KMS-11 (cell line): ENCODE data around the gene OGDHL.

Source experiments
- H2AFZ ChIP-seq: fragments of 200-600 bp; sonication (generic); 2 replicates; pipeline ENCODE4 v1.6.1; 2016; ENCODE audit warnings: antibody characterized with exemption, mixed run types, low read depth
- H3K27ac ChIP-seq: fragments of 200-600 bp; sonication (generic); 2 replicates; pipeline ENCODE4 v1.6.1; 2016; ENCODE audit warnings: mild to moderate bottlenecking, mixed run types
- H3K27me3 ChIP-seq: fragments of 200-600 bp; sonication (generic); 2 replicates; pipeline ENCODE4 v1.6.1; 2017; ENCODE audit warnings: mild to moderate bottlenecking, low read depth, mixed run types, moderate library complexity; ENCODE audit not compliant: insufficient read depth
- H3K36me3 ChIP-seq: fragments of 200-600 bp; sonication (generic); 2 replicates; pipeline ENCODE4 v1.6.1; 2017; ENCODE audit warnings: mild to moderate bottlenecking, mixed run types; ENCODE audit not compliant: insufficient read depth
- H3K4me1 ChIP-seq: fragments of 200-600 bp; sonication (generic); 2 replicates; pipeline ENCODE4 v1.6.1; 2016; ENCODE audit warnings: mild to moderate bottlenecking, low read depth, mixed run types; ENCODE audit not compliant: poor library complexity, severe bottlenecking
- H3K4me2 ChIP-seq: fragments of 200-600 bp; sonication (generic); 2 replicates; pipeline ENCODE4 v1.7.0; 2016; ENCODE audit warnings: mild to moderate bottlenecking, mixed run types
- H3K4me3 ChIP-seq: fragments of 200-600 bp; sonication (generic); IDR thresholded peaks from 2 replicates; pipeline ENCODE4 v1.6.1; 2017; ENCODE audit warnings: low read depth, low read length, mixed read lengths; ENCODE audit not compliant: insufficient read depth
- H3K79me2 ChIP-seq: fragments of 200-600 bp; sonication (generic); 2 replicates; pipeline ENCODE4 v1.6.1; 2016; ENCODE audit warnings: low read depth, mixed run types; ENCODE audit not compliant: insufficient read depth
- H3K9ac ChIP-seq: fragments of 200-600 bp; sonication (generic); 2 replicates; pipeline ENCODE4 v1.6.1; 2016; ENCODE audit warnings: mild to moderate bottlenecking, mixed run types
- H4K20me1 ChIP-seq: fragments of 200-600 bp; sonication (generic); 2 replicates; pipeline ENCODE4 v1.6.1; 2016; ENCODE audit warnings: mild to moderate bottlenecking, mixed run types; ENCODE audit not compliant: insufficient read depth
- CTCF ChIP-seq: fragments of 200-600 bp; sonication (generic); conservative IDR thresholded peaks from 2 replicates; pipeline ENCODE4 v1.6.1; 2017; ENCODE audit warnings: low read depth, mild to moderate bottlenecking, antibody characterized with exemption, low read length, moderate library complexity, mixed read lengths

Gene OGDHL

DNA sequence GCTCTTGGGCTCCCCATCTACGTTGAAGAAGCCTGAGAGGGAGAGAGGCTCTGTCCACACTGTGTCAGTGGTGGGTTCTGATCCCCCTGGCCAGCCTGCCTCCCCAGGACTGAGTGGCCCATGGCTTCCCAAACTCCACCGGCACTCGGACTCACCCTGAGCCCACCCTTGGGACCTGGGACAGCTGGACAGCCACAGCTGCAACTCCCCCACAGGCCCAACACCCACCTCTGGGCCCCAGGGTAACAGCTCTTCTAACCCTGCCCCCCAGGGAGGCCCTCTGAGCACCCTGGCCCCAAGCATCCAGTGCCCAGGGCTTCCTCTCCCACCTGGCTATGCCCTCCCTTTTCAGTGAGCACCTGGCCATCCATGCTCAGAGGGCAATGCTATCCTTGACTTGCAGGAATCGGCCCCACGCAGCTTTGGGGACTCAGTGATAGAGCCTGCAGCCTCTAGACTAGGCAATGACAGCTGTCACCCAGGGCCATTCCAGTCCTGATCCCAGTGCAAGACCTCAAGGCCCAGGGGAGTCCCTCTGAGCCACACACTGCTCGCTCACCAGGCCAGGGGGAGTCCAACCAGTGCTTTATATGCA, 17.9 kb downstream of the OGDHL start:
- TF ChIP-seq CTCF = no peak
- H3K4me3 ChIP-seq = no peak overlapping the region
- no peaks in the 10 kb centered on the region for H3K27me3 ChIP-seq
- H3K27ac ChIP-seq = no peak overlapping the region
- H3K9ac ChIP-seq = no peak overlapping the region
- no peaks in the 10 kb centered on the region for H3K4me1 ChIP-seq
- no peaks in the 10 kb centered on the region for H3K79me2 ChIP-seq
- H3K36me3 ChIP-seq = no peaks in the 10 kb centered on the region
- H4K20me1 ChIP-seq = no peaks in the 10 kb centered on the region
- no peak overlapping the region for H2AFZ ChIP-seq
- no peak overlapping the region for H3K4me2 ChIP-seq

DNA sequence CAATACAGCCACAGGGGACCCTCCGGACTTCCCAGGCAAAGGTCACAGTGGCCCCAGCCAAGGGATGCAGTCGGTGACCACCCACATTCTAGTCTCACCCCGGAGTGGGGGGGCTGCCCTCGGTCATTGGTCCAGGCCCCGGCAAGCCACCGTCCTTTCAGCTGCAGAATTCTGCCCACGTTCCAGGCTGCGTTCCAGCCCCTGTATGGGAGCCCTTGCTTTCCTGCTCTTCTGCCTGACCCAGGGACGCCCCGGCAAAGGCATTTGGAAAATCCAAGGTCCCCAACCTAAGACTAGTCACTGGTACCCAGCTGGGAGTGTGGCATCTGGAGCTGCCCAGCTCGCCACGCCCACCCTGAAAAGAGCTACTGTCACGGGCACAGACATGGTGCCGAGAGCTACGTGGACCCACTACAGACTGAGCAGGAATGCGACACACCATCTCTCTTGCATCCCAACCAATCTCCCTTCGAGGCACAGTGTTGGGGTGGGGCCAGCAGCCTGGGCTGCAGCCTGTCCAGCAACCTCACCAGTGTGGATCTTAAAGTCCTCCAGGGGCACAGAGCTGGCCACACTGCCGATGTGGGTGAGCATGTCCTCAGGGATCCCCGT, 18.6 kb downstream of the OGDHL start:
- TF ChIP-seq CTCF = no peak

GRCh38 chr10:49742683-49743463, 19.2 kb downstream of the OGDHL start:
- Histone ChIP-seq H3K27ac (no peak overlapping the region), H3K4me2 (no peak overlapping the region), H3K36me3 (no peaks in the 10 kb centered on the region), H2AFZ (no peak overlapping the region), H3K4me1 (no peaks in the 10 kb centered on the region), H3K9ac (no peak overlapping the region), H3K79me2 (no peaks in the 10 kb centered on the region), H4K20me1 (no peaks in the 10 kb centered on the region), H3K27me3 (no peaks in the 10 kb centered on the region), H3K4me3 (no peak overlapping the region)
- no peak for TF ChIP-seq CTCF

More for the DNA sequence above, 18.6 kb downstream of the OGDHL start:
- H4K20me1 ChIP-seq = no peaks in the 10 kb centered on the region
- no peak overlapping the region for H3K4me3 ChIP-seq
- H3K4me2 ChIP-seq = no peak overlapping the region
- H3K27ac ChIP-seq = no peak overlapping the region
- H3K9ac ChIP-seq = no peak overlapping the region
- H3K4me1 ChIP-seq = no peaks in the 10 kb centered on the region
- no peaks in the 10 kb centered on the region for H3K27me3 ChIP-seq
- no peak overlapping the region for H2AFZ ChIP-seq
- no peaks in the 10 kb centered on the region for H3K79me2 ChIP-seq
- H3K36me3 ChIP-seq = no peaks in the 10 kb centered on the region

GRCh38 chr10:49741108-49741995, 20.8 kb downstream of the OGDHL start:
- Histone ChIP-seq H3K36me3 (no peaks in the 10 kb centered on the region), H3K27ac (no peak overlapping the region), H3K27me3 (no peaks in the 10 kb centered on the region), H3K4me2 (no peak overlapping the region), H3K9ac (no peak overlapping the region), H2AFZ (no peak overlapping the region), H3K79me2 (no peaks in the 10 kb centered on the region), H3K4me3 (no peak overlapping the region), H4K20me1 (no peaks in the 10 kb centered on the region), H3K4me1 (no peaks in the 10 kb centered on the region)
- no peak for TF ChIP-seq CTCF
